GM21528 (cell line): ENCODE results near the gene TRMT13.

ENCODE experiments used
- ATAC-seq: cut with Tn5 transposase; IDR thresholded peaks from one replicate; pipeline ENCODE4 v1.9.1; 2021; ENCODE audit warnings: mild to moderate bottlenecking, moderate library complexity; ENCODE audit not compliant: unreplicated experiment, low FRiP score

TRMT13 gene, protein sequence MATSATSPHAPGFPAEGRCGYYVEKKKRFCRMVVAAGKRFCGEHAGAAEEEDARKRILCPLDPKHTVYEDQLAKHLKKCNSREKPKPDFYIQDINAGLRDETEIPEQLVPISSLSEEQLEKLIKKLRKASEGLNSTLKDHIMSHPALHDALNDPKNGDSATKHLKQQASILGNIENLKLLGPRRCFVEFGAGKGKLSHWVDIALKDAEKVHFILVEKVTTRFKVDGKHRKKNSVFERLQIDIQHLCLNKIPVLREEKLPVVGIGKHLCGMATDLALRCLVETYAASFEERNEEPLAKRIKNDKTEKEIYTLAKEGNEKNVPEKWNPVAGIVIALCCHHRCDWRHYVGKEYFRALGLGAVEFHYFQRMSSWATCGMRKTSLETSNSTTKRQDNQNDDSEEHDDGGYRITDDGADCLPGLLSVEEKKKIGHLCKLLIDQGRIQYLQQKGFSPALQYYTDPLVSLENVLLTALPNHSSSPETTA

DNA sequence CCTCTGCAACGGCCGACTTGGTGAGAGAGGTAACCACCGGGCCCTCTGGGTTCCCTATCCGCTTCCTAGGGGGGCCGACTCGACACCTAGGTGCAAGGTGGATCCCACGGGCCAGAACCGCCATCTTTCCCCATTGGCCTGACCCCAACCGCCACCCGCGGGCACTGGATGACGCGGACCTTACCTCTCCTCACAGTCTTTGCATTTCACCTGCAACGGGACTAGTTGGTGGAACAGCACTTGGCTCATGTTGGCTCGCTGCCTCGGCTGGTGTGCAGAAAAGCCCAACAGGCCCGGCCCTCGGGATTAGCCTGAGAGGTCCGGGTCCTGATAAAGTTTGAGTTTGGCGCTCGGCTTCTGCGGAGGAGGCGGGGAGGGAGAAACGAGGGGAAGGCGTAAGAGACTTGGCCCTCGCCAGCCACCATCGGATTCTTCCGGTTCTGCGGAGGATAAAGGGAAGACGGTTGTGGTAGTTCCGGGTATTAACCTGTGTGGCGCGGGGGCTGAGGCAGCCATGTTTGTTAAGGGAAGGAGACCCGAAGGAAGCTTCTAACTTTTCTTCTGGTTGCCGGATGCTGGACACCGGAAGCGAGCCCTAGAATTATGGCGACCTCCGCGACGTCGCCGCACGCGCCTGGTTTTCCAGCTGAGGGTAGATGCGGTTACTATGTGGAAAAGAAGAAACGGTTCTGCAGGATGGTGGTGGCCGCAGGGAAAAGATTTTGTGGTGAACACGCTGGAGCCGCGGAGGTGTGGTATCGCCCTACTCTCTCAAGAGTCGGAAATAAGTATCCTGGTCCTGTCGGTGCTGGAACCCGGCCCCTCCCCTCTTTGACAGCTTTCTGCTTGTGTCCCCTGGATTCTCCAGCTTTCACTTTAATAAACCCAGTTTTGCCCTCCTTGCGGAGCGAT, at the start of gene TRMT13, which contains the start of gene SASS6:
TSS of gene TRMT13 (plus strand) at position 598 of the 912 bp plus-strand sequence. CDS start at position 604, 6 bp downstream.
TSS of gene SASS6 (minus strand) at position 365 of the 912 bp plus-strand sequence. CDS start at position 249, 116 bp downstream.
- peak; percentile 89 for ATAC-seq

DNA sequence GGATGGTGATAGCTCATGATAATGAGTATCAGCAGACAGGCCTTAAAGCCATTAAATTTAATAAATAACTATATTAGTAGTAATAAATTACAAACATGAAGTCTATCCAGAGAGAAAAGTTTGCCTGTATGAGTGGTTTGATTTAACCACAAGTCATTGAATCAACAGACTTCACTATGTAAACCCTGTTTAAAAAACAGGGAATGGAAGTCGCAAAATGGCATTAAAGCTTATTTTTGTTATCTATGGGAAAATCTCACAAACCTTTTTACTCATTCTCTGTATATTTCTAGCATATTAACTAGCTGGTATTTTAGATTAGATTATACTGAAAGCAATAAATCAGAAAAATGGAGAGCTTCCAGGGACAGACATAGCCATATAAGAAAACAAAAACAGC, 45.6 kb upstream of the TRMT13 start:
- no peak for ATAC-seq

DNA sequence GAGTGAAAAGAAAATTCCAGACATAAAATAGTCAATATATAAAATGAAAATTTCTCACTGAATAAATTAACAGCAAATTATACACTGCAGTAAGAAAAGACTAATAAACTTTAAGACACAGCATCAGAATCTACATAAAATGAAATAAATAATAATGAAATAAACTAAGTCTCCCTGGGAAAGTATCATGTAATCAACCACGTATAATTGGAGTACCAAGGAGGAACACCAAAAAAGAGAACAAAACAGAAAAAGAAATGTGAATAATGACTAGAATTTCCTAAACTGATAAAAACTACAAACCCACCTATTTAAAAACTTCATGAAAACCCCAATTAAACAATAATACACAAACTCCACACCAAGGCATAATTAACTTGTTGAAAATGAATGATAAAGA, 43.9 kb upstream of the TRMT13 start:
- no peak for ATAC-seq

DNA sequence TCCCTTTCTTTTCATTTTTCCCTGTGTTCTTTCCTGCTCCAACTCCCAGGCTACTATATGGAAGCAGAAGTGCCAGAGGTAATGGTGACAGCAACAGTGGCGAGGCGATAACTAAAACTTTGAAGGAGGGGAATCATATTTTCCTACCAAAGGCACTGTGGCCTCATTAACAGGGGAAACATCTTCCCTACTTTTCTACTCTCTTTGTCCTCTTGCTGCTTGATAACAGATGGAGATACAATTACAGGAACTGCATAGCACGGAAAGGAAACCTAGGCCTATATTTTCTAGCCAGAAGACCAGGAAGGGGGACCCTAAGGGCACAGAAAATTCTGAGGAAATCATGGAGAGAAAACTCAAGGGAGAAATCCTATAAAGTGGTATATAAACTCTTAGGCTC, 42.5 kb upstream of the TRMT13 start:
- ATAC-seq: no peak

DNA sequence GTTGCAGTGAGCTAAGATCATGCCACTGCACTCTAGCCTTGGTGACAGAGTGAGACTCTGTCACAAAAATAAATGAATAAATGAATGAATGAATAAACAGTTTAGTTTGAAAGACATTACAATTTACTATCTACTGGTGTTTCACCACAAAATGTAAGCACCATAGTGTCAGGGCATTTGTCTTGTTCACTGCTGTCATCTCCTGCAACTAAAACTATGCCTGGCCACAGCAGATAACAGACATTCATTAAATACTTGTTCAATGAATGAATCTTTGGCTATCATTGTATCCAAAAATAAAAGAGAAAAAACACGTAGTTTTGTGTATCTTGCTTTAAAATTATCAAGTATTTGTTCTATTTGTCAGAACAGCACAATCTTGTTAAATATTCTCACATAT, 32.8 kb upstream of the TRMT13 start:
- ATAC-seq: no peak

DNA sequence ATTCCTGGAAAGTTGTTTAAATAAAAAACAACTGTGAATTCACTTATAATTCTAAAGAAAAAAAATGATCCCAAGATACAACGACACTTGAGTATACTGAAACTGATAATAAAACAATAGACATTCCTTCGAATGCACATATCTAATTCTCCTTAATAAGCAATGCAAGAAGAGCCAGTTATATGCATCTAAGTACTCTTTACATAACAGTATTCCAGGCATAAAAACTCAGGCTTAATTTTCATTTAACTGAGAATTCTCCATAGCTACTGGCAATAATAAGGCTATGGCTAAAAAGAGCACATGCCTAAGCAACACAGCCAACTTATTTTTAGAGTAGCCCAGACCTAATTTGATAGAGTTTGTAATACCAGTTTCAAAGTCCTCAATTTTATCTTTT, 31.4 kb upstream of the TRMT13 start:
- ATAC-seq: no peak

DNA sequence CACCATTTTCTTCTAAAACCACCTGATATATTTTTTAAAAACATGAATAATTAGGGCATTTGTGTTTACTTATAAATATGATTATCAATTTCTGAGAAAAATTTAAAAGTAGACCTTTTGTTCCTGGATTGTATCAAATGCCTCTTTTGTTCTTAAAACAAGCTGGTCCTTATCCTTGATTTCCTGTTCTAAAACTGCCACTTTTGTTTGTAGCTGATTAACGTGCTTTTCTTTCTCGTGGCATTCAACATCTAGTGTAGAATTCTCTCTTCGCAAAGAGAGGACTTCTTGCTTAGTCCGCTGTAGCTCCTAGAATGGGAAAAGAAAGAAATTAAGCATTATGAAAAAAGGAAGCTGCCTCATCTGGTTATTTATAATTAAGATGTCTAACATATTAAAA, 25.3 kb upstream of the TRMT13 start:
- ATAC-seq: no peak

DNA sequence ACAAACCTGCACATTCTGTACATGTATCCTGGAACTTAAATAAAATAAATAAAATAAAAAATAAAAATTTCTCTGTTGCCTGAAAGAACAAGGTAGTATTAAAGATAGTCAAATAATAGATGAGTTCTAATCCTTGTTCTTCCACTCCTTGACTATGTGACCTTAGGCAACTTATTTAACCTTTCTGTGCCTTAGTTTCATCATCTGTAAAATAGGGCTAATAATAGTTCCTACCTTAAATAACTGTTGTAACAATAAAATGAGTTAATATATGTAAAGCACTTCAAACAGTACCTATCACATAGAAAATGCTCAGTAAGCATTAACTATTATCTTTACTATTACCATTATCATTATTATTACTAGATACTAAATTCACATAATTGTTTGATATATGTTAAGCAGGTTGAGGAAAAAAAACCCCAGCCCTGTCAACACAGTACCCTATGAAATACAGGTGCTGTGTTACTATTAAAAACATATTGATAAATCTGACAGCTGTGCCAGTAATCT, 23.4 kb upstream of the TRMT13 start:
- no peak for ATAC-seq

DNA sequence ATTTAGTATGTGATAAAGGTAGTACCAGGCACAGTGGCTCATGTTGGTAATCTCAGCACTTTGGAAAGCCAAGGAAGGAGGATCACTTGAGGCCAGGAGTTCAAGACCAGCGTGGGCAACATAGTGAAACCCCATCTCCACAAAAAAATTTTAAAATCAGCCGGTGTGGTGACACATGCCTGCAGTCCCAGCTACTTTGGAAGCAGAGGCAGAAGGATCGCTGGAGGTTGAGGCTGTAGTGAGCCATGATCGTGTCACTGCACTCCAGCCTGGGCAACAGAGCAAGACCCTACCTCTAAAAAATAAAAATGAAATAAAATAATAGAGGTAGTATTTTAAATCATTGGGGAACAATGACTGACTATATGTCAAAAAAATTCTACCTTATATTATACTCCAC, 17.4 kb upstream of the TRMT13 start:
- ATAC-seq: no peak

DNA sequence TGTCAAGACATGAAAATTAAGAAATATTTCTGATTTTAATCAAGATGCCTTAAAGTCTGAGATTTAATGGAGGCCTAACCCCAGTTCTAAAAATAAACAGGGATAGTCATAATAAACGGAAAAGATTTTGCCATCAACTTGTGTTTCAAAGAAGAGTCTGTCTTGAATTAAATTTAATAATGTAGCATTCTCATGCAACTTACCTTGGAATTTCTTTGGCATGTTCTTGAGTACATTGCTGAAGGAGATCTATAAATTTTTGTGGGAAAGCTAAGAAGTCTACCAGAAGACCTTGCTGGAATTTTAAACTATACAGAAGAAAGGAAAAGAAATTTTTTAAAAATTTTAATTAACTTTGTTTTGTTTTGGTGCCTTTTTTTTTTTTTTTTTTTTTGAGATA, 10.8 kb upstream of the TRMT13 start:
- no peak for ATAC-seq

DNA sequence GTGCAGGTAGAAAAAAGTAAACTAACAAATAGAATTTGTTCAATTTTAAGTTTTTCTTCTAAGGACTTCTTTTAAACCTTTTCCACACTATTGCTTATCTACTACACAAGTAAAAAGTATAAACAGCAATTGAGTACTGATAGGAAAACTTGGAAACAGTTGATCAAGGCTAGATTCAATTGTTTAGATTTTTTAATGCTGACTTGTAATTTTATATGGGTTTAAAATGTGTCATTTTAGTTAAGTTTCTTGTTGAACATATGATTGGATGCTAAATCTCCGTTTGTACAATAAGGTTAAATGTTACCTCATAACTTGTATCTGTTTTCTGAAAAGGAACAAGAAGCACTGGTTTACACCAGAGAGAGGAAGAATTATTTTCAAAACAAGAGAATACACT, 5.7 kb upstream of the TRMT13 start:
- no peak for ATAC-seq

DNA sequence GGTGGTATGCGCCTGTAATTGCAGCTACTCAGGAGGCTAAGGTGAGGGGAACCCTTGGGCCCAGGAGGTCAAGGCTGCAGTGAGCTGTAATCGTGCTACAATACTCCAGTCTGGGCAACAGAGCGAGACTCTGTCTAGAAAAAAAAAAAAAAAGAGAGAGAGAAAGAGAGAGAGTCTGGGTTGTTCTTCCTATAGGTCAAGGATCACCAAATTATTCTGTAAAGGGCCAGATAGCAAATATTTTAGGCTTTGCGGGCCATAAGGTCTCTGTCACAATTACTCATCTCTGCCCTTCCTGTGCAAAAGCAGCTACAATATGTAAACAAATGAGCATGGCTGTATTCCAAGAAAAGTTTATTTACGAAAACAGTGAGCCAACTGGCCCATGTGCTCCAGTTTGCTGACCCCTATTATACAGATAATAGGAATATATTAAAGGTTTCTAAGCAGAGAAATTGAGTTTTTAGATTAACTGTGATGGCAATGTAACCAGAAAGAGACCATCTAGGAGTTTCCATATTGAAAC, 2.3 kb upstream of the TRMT13 start:
- no peak for ATAC-seq

DNA sequence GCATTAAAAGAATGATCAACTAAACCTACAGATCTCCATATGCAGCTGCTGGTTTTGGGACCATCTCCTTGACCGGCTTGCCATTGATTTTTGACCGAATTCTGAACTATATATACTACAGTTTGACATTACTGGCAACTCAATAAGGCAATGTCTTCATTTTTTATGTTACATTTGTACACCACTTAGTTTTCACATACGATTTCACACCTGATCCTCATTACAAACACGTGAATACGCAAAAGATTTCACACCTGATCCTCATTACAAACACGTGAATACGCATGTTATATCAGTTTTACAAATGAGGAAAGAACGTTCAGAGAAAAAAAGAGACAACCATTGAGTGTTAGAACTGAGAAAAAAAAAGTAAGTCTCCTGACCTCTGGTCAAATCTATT, 1.3 kb upstream of the TRMT13 start:
- no peak for ATAC-seq

DNA sequence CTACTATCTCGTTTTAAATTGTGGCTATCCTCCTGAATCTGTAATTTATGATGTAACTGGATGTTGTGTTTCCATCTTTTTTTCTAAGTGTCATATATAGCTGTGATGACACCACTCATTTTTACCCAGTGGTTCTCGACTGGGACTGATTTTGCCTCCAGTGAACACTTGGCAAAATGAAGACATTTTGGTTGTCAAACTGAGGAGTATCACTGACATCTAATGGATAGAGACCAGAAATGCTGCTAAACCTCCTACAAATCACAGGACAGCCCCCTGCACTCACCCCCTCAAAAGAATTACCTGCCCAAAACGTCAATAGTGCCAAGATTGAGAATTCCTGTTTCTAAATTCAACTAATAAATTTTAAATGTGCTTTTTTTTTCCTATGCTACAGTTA, 1.9 kb downstream of the TRMT13 start:
- no peak for ATAC-seq

DNA sequence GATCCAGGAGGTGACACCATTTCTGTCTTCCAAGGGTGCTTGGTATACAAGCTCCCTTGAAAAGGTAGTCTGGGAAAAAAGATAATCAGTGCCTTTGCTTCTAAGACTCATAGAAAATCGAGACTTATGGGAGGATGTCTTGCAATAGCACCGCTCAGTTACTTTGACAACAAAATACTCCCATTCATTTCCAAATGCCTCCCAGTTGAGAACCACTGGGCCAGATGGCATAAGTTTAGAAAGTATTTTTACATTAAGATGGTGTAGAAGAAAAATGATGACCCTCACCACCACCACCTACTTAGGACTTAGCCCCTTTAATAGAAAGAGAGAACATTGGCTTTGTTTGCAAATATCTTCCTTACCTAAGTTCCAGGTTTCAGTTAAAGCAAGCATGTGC, 4.6 kb downstream of the TRMT13 start:
- ATAC-seq: no peak

DNA sequence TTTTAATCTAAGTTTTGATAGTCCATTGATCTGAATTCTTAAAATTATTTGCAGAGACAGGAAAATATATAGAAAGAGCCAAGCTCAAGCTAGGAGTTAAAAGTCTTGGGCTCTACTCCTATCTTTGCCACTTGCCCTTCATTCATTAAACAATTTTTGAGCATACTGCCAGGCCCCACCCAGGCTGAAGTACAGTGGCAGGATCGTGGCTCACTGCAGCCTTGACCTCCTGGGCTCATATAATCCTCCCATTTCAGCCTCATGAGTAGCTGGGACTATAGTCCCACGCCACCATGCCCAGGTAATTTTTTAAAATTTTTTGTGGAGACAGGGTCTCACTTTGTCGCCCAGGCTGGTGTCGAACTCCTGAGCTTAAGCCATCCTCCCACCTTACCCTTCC, 8.2 kb downstream of the TRMT13 start:
- no peak for ATAC-seq

DNA sequence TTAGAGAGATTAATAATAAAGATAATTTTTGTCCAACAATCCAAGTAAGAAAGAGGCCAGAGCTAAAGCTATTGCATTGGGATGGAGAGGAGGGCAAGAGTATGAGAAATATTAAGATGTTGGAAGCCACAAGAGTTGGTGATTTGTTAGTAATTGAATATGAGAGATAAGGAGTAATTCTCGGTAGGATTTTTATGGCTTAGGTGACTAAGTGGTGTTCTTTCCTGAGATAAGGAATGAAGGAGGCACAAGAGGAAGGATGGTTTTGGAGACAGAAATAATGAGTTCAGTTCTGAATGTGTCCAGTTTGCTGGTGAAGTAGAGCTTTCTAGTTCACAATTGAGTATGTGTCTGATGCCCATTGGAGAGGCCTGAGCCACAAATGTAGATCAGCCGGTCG, 9.4 kb downstream of the TRMT13 start:
- no peak for ATAC-seq

DNA sequence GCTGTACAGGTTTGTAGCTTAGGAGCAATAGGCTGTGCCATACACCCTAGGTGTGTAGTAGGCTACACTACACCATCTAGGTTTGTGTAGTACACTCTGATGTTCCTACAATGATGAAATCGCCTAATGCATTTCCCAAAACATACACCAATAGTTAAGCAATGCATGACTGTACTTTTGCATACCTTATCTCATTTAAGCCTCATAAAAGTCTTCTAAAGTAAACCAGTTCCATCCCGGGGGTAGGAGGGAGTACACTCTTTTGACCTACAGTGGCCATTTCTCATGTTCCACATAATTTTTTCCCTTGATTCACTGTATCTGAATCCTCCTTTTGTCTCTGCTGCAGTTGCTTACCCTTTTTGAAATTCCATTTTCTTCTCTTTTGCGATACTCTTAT, 12.2 kb downstream of the TRMT13 start:
- ATAC-seq: no peak

DNA sequence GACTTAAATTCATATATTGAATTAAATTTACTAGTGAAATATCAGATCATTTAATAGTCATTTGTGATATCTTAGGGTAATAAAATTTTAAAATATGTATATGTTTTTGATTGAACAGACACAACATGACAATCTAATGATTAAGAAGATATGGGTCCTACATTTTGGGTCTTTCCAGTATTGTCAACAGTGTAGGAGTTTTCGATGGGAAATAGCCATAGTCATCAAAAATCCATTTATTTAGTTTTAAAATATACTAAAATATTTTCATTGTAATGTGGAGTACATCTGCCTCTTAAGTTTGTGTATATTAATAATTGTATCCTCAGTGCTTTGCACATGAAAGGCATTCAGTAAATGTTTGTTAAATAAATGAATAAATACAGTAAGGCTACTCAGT, 14.0 kb downstream of the TRMT13 start:
- ATAC-seq: no peak

DNA sequence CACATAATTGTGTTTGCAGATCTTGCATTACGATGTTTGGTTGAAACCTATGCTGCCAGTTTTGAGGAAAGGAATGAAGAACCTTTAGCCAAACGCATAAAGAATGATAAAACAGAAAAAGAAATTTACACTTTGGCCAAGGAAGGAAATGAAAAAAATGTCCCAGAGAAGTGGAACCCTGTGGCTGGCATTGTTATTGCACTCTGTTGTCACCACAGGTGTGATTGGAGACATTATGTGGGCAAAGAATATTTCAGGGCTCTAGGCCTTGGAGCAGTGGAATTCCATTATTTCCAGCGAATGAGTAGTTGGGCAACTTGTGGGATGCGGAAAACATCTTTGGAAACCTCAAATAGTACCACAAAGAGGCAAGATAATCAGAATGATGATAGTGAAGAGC, 14.9 kb downstream of the TRMT13 start:
- no peak for ATAC-seq

DNA sequence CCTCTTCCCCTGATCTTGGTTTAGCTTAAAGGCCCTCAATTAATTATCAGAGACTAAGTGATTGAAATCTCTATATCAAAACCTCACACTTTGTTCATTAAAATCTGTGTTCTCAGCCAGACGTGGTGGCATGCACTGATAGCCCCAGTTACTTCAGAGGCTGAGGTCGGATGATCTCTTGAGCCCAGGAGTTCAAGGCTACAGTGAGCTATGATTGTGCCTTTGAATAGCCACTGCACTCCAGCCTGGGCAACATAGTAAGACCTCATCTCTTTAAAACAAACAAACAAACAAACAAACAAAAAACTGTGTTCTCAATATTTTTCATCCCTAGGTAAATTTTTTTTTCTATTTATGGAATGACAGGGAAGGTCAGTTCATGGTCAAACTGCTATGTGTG, 18.7 kb downstream of the TRMT13 start:
- ATAC-seq: no peak
